DOHH2 (cell line): ENCODE measurements around the gene STARD3.

Experiments used
- H3F3A ChIP-seq: fragments of 200-600 bp; sonication (generic), shearing (Covaris generic); 2 replicates; pipeline ENCODE4 v1.6.0; 2016; ENCODE audit warnings: antibody characterized with exemption, mild to moderate bottlenecking; ENCODE audit not compliant: control insufficient read depth, insufficient read depth
- H3K27ac ChIP-seq: fragments of 200-600 bp; sonication (generic); 2 replicates; pipeline ENCODE4 v1.5.1; 2014; ENCODE audit warnings: low read depth, mild to moderate bottlenecking, low read length, moderate library complexity
- H3K27me3 ChIP-seq: fragments of 200-600 bp; sonication (generic); 2 replicates; pipeline ENCODE4 v1.6.1; 2014; ENCODE audit warnings: mild to moderate bottlenecking, low read length, mixed read lengths; ENCODE audit not compliant: control insufficient read depth
- H3K36me3 ChIP-seq: fragments of 200-600 bp; sonication (generic); 2 replicates; pipeline ENCODE4 v1.6.1; 2014; ENCODE audit warnings: mild to moderate bottlenecking, low read length, moderate library complexity, mixed read lengths; ENCODE audit not compliant: control insufficient read depth
- H3K4me1 ChIP-seq: fragments of 200-600 bp; sonication (generic); 2 replicates; pipeline ENCODE4 v1.6.1; 2014; ENCODE audit warnings: mild to moderate bottlenecking, low read length, mixed read lengths; ENCODE audit not compliant: control insufficient read depth
- H3K4me2 ChIP-seq: fragments of 200-600 bp; sonication (generic); 2 replicates; pipeline ENCODE4 v1.6.0; 2014; ENCODE audit warnings: mild to moderate bottlenecking, low read length, moderate library complexity
- H3K4me3 ChIP-seq: fragments of 200-600 bp; sonication (generic); 2 replicates; pipeline ENCODE4 v1.5.1; 2014; ENCODE audit warnings: mild to moderate bottlenecking, low read length, mixed read lengths
- H3K79me2 ChIP-seq: fragments of 200-600 bp; sonication (generic); 2 replicates; pipeline ENCODE4 v1.6.1; 2014; ENCODE audit warnings: mild to moderate bottlenecking, low read length, mixed read lengths; ENCODE audit not compliant: control insufficient read depth
- H3K9me2 ChIP-seq: fragments of 200-600 bp; sonication (generic); replicated peaks from 2 replicates; pipeline ENCODE4 v1.6.1; 2014; ENCODE audit warnings: mild to moderate bottlenecking, low read length, mixed read lengths; ENCODE audit not compliant: control insufficient read depth
- H3K9me3 ChIP-seq: fragments of 200-600 bp; sonication (generic); 2 replicates; pipeline ENCODE4 v1.6.1; 2014; ENCODE audit warnings: antibody characterized with exemption, low read length, mixed read lengths; ENCODE audit not compliant: control insufficient read depth, insufficient read depth
- H4K20me1 ChIP-seq: fragments of 200-600 bp; sonication (generic); 2 replicates; pipeline ENCODE4 v1.6.0; 2014; ENCODE audit warnings: low read depth, mild to moderate bottlenecking, antibody characterized with exemption, low read length, moderate library complexity; ENCODE audit not compliant: control insufficient read depth, insufficient read depth
- EZH2phosphoT487 ChIP-seq: fragments of 200-600 bp; sonication (generic); IDR thresholded peaks from 2 replicates; pipeline ENCODE4 v1.6.1; 2017; ENCODE audit warnings: borderline replicate concordance, mild to moderate bottlenecking, antibody characterized with exemption, low read length, moderate library complexity, mixed read lengths
- TF ChIP-seq, protein P1 (sequence below): fragments of 200-600 bp; sonication (generic); IDR thresholded peaks from one replicate; pipeline ENCODE4 v1.5.1; 2014; ENCODE audit warnings: antibody characterized with exemption, mild to moderate bottlenecking, low read depth, low read length; ENCODE audit not compliant: poor library complexity, severe bottlenecking

The STARD3 gene

DNA sequence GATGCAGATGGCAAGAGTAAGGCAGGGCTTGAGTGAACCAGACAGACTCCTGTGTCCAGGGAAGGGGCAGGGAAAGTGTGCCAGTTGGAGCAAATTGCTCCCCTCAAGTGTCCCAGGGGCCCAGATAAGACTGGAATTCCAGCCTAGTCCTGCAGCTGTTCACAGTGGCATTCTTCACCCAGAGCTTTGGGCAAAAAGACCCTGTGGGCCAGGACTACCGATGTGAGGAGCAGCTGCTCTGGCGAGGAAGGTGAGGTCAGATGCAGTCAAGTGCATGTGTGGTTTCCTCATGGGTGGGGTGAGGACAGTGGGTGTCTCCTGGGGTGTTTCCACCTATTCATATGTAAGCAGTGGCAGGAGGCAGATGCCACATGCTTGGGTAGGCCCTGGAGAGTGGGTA is 43.6 kb upstream of the STARD3 start:
- H3K4me2 ChIP-seq = no peak overlapping the region
- no peaks in the 10 kb centered on the region for H3K36me3 ChIP-seq
- no peaks in the 10 kb centered on the region for H3F3A ChIP-seq
- H3K27ac ChIP-seq = no peak overlapping the region
- H3K4me1 ChIP-seq = no peaks in the 10 kb centered on the region
- no peaks in the 10 kb centered on the region for H3K9me2 ChIP-seq
- no peak overlapping the region for H3K4me3 ChIP-seq
- no peaks in the 10 kb centered on the region; the same call in 1 of the 2 replicates for H4K20me1 ChIP-seq
- no peaks in the 10 kb centered on the region for H3K79me2 ChIP-seq
- H3K27me3 ChIP-seq = peaks cover 46% of the 10 kb centered on the region
- no peak for TF ChIP-seq EZH2phosphoT487
- TF ChIP-seq, protein P1, sequence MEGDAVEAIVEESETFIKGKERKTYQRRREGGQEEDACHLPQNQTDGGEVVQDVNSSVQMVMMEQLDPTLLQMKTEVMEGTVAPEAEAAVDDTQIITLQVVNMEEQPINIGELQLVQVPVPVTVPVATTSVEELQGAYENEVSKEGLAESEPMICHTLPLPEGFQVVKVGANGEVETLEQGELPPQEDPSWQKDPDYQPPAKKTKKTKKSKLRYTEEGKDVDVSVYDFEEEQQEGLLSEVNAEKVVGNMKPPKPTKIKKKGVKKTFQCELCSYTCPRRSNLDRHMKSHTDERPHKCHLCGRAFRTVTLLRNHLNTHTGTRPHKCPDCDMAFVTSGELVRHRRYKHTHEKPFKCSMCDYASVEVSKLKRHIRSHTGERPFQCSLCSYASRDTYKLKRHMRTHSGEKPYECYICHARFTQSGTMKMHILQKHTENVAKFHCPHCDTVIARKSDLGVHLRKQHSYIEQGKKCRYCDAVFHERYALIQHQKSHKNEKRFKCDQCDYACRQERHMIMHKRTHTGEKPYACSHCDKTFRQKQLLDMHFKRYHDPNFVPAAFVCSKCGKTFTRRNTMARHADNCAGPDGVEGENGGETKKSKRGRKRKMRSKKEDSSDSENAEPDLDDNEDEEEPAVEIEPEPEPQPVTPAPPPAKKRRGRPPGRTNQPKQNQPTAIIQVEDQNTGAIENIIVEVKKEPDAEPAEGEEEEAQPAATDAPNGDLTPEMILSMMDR = no peak
- no peaks in the 10 kb centered on the region for H3K9me3 ChIP-seq

DNA sequence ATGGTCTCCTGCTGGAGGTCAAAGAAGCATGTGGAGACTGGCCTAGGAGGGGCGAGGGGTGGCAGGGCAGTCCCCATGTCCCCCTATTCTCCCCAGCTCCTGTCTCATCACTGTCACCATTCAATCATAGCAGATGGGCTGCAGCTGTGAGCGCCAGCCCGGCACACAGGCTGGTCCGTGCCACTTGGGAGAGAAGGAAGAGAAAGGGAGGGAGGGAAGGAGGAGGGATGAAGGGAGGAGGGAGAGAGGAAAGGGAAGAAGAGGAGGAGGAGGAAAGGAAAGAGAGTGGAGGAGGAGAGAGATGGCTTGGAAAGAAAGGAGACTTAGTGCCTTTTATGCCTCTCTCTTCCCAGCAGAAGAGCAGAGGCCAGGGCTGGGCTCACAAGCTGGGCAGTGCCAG is 41.6 kb upstream of the STARD3 start:
- Histone ChIP-seq H3K9me3 (no peaks in the 10 kb centered on the region), H3K36me3 (no peaks in the 10 kb centered on the region), H3K4me1 (no peaks in the 10 kb centered on the region), H3K9me2 (no peaks in the 10 kb centered on the region), H3K27me3 (peaks cover 66% of the 10 kb centered on the region), H3K4me2 (no peak overlapping the region), H3K4me3 (no peak overlapping the region), H4K20me1 (no peaks in the 10 kb centered on the region; the same call in 1 of the 2 replicates), H3F3A (no peaks in the 10 kb centered on the region), H3K79me2 (no peaks in the 10 kb centered on the region), H3K27ac (no peak overlapping the region)
- TF ChIP-seq, protein P1 = no peak
- no peak for TF ChIP-seq EZH2phosphoT487

DNA sequence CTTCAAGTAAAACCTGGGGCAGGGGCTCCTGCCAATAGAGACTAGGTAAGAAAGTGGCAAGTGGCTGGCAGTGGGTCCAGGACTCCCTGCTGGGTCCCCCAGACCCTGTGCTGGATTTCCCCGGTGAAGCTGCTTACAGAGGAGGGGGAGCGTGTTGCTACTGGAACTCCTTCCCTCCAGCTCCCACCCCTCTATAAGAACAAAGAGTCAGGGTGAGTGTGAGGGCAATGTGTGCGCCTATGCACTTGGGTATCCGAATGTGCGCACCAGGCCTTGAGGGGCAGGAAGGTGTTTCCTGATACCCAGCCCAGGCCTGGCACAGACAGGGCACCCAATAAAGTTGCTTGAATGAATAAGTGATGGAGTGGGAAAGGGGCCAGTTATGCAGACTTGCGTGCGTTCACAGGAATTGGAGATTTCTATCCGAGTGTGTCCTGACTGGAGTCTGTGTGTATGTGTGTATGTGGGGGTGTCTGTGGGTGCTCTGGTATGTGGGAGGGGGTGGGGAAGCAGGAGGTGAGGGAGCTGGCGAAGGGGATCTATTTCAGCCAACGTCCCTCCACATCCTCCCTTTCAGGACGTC is 40.9 kb upstream of the STARD3 start:
- no peaks in the 10 kb centered on the region for H3K36me3 ChIP-seq
- no peak overlapping the region for H3K4me2 ChIP-seq
- H4K20me1 ChIP-seq = no peaks in the 10 kb centered on the region; the same call in 1 of the 2 replicates
- no peak overlapping the region for H3K4me3 ChIP-seq
- H3K9me3 ChIP-seq = no peaks in the 10 kb centered on the region
- H3K27ac ChIP-seq = no peak overlapping the region
- H3K4me1 ChIP-seq = no peaks in the 10 kb centered on the region
- H3K27me3 ChIP-seq = peaks cover 73% of the 10 kb centered on the region
- no peaks in the 10 kb centered on the region for H3F3A ChIP-seq
- H3K79me2 ChIP-seq = no peaks in the 10 kb centered on the region
- TF ChIP-seq, protein P1 = no peak
- no peak for TF ChIP-seq EZH2phosphoT487
- H3K9me2 ChIP-seq = no peaks in the 10 kb centered on the region
